Measurements from ENCODE around the gene CDPF1. TPM values are rescaled to one million over a fixed set of nuclear protein-coding genes. Genes with fewer than 3 reads are reported as not detected.
A peak's percentile ranks its signal among the peaks of the same experiment; 100 is the strongest.
"Not testable (repeated sequence)": the region's sequence is repeated elsewhere in the genome, so short reads cannot be mapped to it uniquely, and the experiment has no call there.

The CDPF1 gene
- total RNA-seq, 5 donors from 2014 or later (not counting 1 experiment from before 2014, with no cell fraction given), result 5.8 to 15.3 (median 11.5) TPM

DNA sequence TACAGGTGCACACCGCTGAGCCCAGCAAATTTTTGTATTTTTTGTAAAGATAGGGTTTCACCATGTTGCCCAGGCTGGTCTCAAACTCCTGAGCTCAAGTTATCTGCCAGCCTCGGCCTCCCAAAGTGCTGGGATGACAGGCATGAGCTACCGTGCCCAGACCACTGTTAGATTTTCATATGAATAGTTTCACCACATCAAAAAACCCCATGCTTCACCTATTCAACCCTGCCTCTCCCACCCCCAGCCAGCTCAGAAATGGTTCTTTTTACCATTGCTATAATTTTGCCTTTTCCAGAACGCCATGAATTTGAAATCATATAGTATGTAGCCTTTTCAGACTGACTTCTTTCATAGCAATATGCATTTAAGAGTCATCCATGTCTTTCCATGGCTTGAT lies 37.9 kb downstream of the CDPF1 start:
- H3K4me3 Mint-ChIP-seq, result no peak overlapping the region
- POLR2A ChIA-PET, result no interaction called here
- H3K27ac Mint-ChIP-seq, result no peak overlapping the region

DNA sequence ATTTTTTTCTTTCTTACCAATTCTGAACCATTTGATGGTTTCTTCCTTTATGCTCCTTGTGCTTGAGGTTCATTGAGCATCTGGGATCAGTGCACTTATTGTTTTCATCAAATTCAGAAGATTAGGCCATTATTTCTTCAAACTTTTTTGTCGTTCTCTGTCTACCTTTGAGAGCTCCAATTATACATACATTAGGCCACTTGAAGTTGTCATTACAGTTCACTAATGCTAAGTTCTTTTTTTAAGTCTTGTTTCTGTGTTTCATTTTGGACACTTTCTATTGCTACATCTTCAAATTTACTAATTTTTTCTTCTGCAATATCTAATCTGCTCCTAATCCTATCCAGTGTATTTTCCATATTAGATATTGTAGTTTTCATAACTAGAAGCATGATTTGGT lies 40.8 kb downstream of the CDPF1 start:
- Histone ChIP-seq H3K4me3 (ENCODE audit: control insufficient read depth in 1 of 2, extremely low read depth in 1 of 2, low read length in 1 of 2) (no peak overlapping the region), H3K9me3 (peaks cover 2% of the 10 kb centered on the region), H3K4me1 (ENCODE audit: control insufficient read depth in 1 of 2, extremely low read depth in 1 of 2, insufficient read depth in 2 of 2, low read length in 2 of 2) (no peaks in the 10 kb centered on the region), H3K27ac (ENCODE audit: low read length) (no peak overlapping the region), H3K36me3 (ENCODE audit: control insufficient read depth in 2 of 2, extremely low read depth in 1 of 2, insufficient read depth in 1 of 2, low read length in 1 of 2) (peaks cover 0 to 10% of the 10 kb centered on the region in 2 donors), H3K27me3 (replicated peaks in 1 of 2; ENCODE audit: control insufficient read depth in 2 of 2, extremely low read depth in 1 of 2, insufficient read depth in 2 of 2, low read length in 1 of 2) (no peaks in the 10 kb centered on the region)
- Mint-ChIP-seq H3K9me3 (peaks cover 12 to 17% (median 13%) of the 10 kb centered on the region in 3 donors), H3K27me3 (no peaks in the 10 kb centered on the region), H3K36me3 (peaks cover 66% of the 10 kb centered on the region), H3K4me1 (no peaks in the 10 kb centered on the region), H3K27ac (no peak overlapping the region), H3K4me3 (no peak overlapping the region)
- POLR2A ChIA-PET, result no interaction called here
- DNase-seq (no peak), ATAC-seq (replicated peaks in 1 of 4) (no peak)
- CTCF ChIA-PET, result no interaction called here
- WGBS (ENCODE audit: insufficient coverage), result no CpG with 5 or more reads among the region's 1 CpG

More for the DNA sequence above, 37.9 kb downstream of the CDPF1 start:
- Mint-ChIP-seq H3K4me1 (no peaks in the 10 kb centered on the region), H3K27me3 (no peaks in the 10 kb centered on the region), H3K9me3 (peaks cover 11 to 14% (median 13%) of the 10 kb centered on the region in 3 donors), H3K36me3 (peaks cover 67% of the 10 kb centered on the region)
- Histone ChIP-seq H3K4me3 (ENCODE audit: control insufficient read depth in 1 of 2, extremely low read depth in 1 of 2, low read length in 1 of 2) (no peak overlapping the region), H3K36me3 (ENCODE audit: control insufficient read depth in 2 of 2, extremely low read depth in 1 of 2, insufficient read depth in 1 of 2, low read length in 1 of 2) (peaks cover 0 to 28% of the 10 kb centered on the region in 2 donors), H3K4me1 (ENCODE audit: control insufficient read depth in 1 of 2, extremely low read depth in 1 of 2, insufficient read depth in 2 of 2, low read length in 2 of 2) (no peaks in the 10 kb centered on the region), H3K27ac (ENCODE audit: low read length) (no peak overlapping the region), H3K9me3 (peaks cover 2% of the 10 kb centered on the region), H3K27me3 (replicated peaks in 1 of 2; ENCODE audit: control insufficient read depth in 2 of 2, extremely low read depth in 1 of 2, insufficient read depth in 2 of 2, low read length in 1 of 2) (no peaks in the 10 kb centered on the region)
- CTCF ChIA-PET, result no interaction called here
- no peak for DNase-seq
- 46% methylated on average over 3 of the region's 4 CpGs for WGBS (ENCODE audit: insufficient coverage)
- no peak for ATAC-seq (replicated peaks in 1 of 4)

DNA sequence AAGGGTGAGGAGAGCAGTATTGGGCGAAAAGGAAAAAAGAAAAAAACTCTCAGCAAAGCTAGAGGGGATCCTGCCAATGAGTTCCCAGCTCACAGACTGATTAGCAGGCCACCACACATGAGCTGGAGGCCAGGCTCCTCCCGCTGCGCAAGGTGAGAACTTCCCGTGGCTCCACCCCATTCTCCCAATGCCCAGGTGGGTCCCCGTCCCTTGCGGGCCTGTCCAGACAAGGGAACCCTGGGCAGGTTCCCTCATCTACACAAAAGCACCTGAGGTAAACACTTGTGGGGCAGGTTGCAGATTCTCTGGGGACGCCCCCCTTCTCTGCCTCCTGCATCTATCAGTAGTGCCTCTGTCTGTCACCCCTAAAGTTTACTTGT lies 46.5 kb downstream of the CDPF1 start:
- ChIA-PET POLR2A (no interaction called here), CTCF (no interaction called here)
- H3K4me1 ChIP-seq (ENCODE audit: control insufficient read depth in 1 of 2, extremely low read depth in 1 of 2, insufficient read depth in 2 of 2, low read length in 2 of 2), result no peaks in the 10 kb centered on the region
- H3K27ac ChIP-seq (ENCODE audit: low read length), result no peak overlapping the region
- no peaks in the 10 kb centered on the region for H3K9me3 ChIP-seq
- Mint-ChIP-seq H3K9me3 (peaks cover 2 to 11% (median 4%) of the 10 kb centered on the region in 3 donors), H3K4me3 (no peak overlapping the region), H3K27ac (no peak overlapping the region), H3K36me3 (peaks cover 52% of the 10 kb centered on the region), H3K27me3 (no peaks in the 10 kb centered on the region), H3K4me1 (no peaks in the 10 kb centered on the region)
- ATAC-seq (replicated peaks in 1 of 4) (no peak), DNase-seq (no peak)
- peaks cover 8 to 24% of the 10 kb centered on the region in 2 donors for H3K36me3 ChIP-seq (ENCODE audit: control insufficient read depth in 2 of 2, extremely low read depth in 1 of 2, insufficient read depth in 1 of 2, low read length in 1 of 2)
- H3K27me3 ChIP-seq (replicated peaks in 1 of 2; ENCODE audit: control insufficient read depth in 2 of 2, extremely low read depth in 1 of 2, insufficient read depth in 2 of 2, low read length in 1 of 2), result no peaks in the 10 kb centered on the region
- H3K4me3 ChIP-seq (ENCODE audit: control insufficient read depth in 1 of 2, extremely low read depth in 1 of 2, low read length in 1 of 2), result no peak overlapping the region
- WGBS (ENCODE audit: insufficient coverage), result 80% methylated on average over 3 of the region's 7 CpGs

- no peaks in the 10 kb centered on the region for H3K4me1 ChIP-seq (ENCODE audit: control insufficient read depth in 1 of 2, extremely low read depth in 1 of 2, insufficient read depth in 2 of 2, low read length in 2 of 2)
- DNase-seq (no peak), ATAC-seq (replicated peaks in 1 of 4) (no peak)
- H3K36me3 ChIP-seq (ENCODE audit: control insufficient read depth in 2 of 2, extremely low read depth in 1 of 2, insufficient read depth in 1 of 2, low read length in 1 of 2), result peaks cover 8 to 24% of the 10 kb centered on the region in 2 donors
- H3K27ac ChIP-seq (ENCODE audit: low read length), result no peak overlapping the region
- POLR2A ChIA-PET, result no interaction called here
- Mint-ChIP-seq H3K4me1 (no peaks in the 10 kb centered on the region), H3K27me3 (no peaks in the 10 kb centered on the region), H3K27ac (no peak overlapping the region), H3K4me3 (no peak overlapping the region), H3K36me3 (peaks cover 46% of the 10 kb centered on the region), H3K9me3 (peaks cover 0 to 7% (median 1%) of the 10 kb centered on the region in 3 donors)
- H3K27me3 ChIP-seq (replicated peaks in 1 of 2; ENCODE audit: control insufficient read depth in 2 of 2, extremely low read depth in 1 of 2, insufficient read depth in 2 of 2, low read length in 1 of 2), result no peaks in the 10 kb centered on the region
- no peak overlapping the region for H3K4me3 ChIP-seq (ENCODE audit: control insufficient read depth in 1 of 2, extremely low read depth in 1 of 2, low read length in 1 of 2)
- 85% methylated on average over 3 of the region's 12 CpGs for WGBS (ENCODE audit: insufficient coverage)
- H3K9me3 ChIP-seq, result no peaks in the 10 kb centered on the region
- CTCF ChIA-PET, result no interaction called here
Observed at GRCh38 chr22:46202897-46203600, 47.0 kb downstream of the CDPF1 start.

DNA sequence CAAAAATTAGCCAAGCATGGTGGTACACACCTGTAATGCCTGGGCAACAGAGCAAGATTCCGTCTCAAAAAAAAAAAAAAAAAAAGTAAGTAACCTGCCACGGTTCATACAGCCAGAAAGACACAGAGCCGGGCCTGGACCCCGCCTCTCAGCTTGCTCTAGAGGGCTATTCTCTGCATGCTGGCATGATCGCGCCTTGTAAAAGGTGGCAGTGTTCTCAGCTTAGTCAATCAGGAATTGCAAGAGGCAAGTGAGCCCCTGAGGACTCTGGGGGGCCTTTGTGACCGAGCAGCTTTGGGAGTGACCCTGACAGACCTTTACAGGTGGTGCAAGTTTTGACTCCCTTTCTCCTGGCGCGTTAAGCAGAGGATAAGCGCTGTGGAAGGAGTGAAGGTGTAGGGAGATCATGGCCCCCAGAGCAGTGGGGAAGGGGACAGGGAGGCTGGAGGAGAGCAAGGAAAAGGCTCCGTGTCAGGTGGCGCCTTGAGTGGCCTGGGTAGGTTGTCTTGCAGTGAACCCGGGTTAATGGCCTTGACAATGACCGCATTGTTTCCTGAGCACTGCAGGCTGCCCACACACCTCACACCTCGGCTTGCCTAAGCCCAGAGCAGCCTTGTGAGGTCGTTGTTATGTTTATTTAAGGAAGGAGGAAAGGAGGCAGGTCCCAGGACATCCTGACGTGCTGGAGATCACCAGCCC lies 48.9 kb downstream of the CDPF1 start:
- H3K4me1 ChIP-seq (ENCODE audit: control insufficient read depth in 1 of 2, extremely low read depth in 1 of 2, insufficient read depth in 2 of 2, low read length in 2 of 2), result no peaks in the 10 kb centered on the region
- H3K9me3 ChIP-seq, result no peaks in the 10 kb centered on the region
- DNase-seq (peak in 1 of 35 experiments; percentile 2), ATAC-seq (replicated peaks in 1 of 4) (no peak)
- peaks cover 8 to 24% of the 10 kb centered on the region in 2 donors for H3K36me3 ChIP-seq (ENCODE audit: control insufficient read depth in 2 of 2, extremely low read depth in 1 of 2, insufficient read depth in 1 of 2, low read length in 1 of 2)
- no peak overlapping the region for H3K4me3 ChIP-seq (ENCODE audit: control insufficient read depth in 1 of 2, extremely low read depth in 1 of 2, low read length in 1 of 2)
- ChIA-PET POLR2A (no interaction called here), CTCF (no interaction called here)
- no peak overlapping the region for H3K27ac ChIP-seq (ENCODE audit: low read length)
- Mint-ChIP-seq H3K27ac (no peak overlapping the region), H3K9me3 (peaks cover 0 to 7% (median 1%) of the 10 kb centered on the region in 3 donors), H3K4me3 (no peak overlapping the region), H3K36me3 (peaks cover 46% of the 10 kb centered on the region), H3K4me1 (no peaks in the 10 kb centered on the region), H3K27me3 (no peaks in the 10 kb centered on the region)
- H3K27me3 ChIP-seq (replicated peaks in 1 of 2; ENCODE audit: control insufficient read depth in 2 of 2, extremely low read depth in 1 of 2, insufficient read depth in 2 of 2, low read length in 1 of 2), result no peaks in the 10 kb centered on the region
- WGBS (ENCODE audit: insufficient coverage), result 96% methylated on average over 8 of the region's 17 CpGs

DNA sequence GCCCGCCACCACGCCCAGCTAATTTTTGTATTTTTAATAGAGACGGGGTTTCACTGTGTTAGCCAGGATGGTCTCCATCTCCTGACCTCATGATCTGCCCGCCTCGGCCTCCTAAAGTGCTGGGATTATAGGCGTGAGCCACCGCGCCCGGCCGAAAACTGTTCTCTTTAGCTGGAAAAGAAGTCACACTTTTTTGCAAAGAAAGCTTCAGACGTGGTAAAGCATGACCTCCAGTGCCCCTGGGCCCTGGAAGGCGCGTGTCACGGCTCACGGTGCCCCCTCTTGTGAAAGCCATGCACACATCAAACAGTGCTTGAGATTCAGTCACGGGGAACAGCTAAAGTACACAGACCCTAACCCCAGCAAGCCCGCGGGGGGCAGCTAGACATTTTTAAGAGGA lies 51.3 kb downstream of the CDPF1 start:
- POLR2A ChIA-PET, result interaction anchor here in 1 of 2 donors (0.6 kb wide), 1 partner anchor 114 kb away, joined by 5 read pairs; no protein-coding TSS in a partner anchor

More for the DNA sequence above, 51.3 kb downstream of the CDPF1 start:
- H3K36me3 ChIP-seq (ENCODE audit: control insufficient read depth in 2 of 2, extremely low read depth in 1 of 2, insufficient read depth in 1 of 2, low read length in 1 of 2), result peaks cover 8 to 19% of the 10 kb centered on the region in 2 donors
- H3K27ac ChIP-seq (ENCODE audit: low read length); H3K4me1 ChIP-seq (ENCODE audit: control insufficient read depth in 1 of 2, extremely low read depth in 1 of 2, insufficient read depth in 2 of 2, low read length in 2 of 2); DNase-seq; H3K27me3 ChIP-seq (replicated peaks in 1 of 2; ENCODE audit: control insufficient read depth in 2 of 2, extremely low read depth in 1 of 2, insufficient read depth in 2 of 2, low read length in 1 of 2); H3K9me3 ChIP-seq; H3K4me3 Mint-ChIP-seq; H3K4me1 Mint-ChIP-seq; CTCF ChIA-PET; H3K27me3 Mint-ChIP-seq; ATAC-seq (replicated peaks in 1 of 4); H3K27ac Mint-ChIP-seq; H3K4me3 ChIP-seq (ENCODE audit: control insufficient read depth in 1 of 2, extremely low read depth in 1 of 2, low read length in 1 of 2); H3K9me3 Mint-ChIP-seq: not testable (repeated sequence)
- 98% methylated on average over 12 of the region's 18 CpGs for WGBS (ENCODE audit: insufficient coverage)
- peaks cover 28% of the 10 kb centered on the region for H3K36me3 Mint-ChIP-seq

All from T-cell (primary cell).